GM18499 (cell line): ENCODE results near the gene HDAC9.

Source experiments
- ATAC-seq: cut with Tn5 transposase; IDR thresholded peaks from one replicate; pipeline ENCODE4 v1.9.1; 2021; ENCODE audit warnings: moderate number of reproducible peaks; ENCODE audit not compliant: insufficient read depth, unreplicated experiment

Gene HDAC9

DNA sequence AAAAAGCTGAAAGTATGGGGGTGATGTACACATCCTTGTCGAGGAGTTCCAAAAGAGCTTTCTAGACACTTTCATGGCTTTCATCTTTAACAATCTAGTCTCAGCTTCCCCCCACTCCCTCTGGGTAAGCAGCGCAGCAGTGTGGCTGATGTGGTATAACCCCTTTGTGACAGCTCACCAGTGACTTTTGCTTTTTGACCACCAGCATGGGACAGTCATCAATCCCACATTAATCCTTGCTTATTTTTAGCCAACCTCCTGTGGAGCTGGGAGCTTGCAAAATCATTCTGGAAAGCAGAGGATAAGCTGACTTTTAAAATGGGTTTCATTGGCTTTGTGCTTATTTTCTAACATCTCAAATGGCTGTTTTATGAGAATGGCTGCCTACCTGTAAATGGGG is 272.7 kb downstream of the HDAC9 start:
- no peak for ATAC-seq

DNA sequence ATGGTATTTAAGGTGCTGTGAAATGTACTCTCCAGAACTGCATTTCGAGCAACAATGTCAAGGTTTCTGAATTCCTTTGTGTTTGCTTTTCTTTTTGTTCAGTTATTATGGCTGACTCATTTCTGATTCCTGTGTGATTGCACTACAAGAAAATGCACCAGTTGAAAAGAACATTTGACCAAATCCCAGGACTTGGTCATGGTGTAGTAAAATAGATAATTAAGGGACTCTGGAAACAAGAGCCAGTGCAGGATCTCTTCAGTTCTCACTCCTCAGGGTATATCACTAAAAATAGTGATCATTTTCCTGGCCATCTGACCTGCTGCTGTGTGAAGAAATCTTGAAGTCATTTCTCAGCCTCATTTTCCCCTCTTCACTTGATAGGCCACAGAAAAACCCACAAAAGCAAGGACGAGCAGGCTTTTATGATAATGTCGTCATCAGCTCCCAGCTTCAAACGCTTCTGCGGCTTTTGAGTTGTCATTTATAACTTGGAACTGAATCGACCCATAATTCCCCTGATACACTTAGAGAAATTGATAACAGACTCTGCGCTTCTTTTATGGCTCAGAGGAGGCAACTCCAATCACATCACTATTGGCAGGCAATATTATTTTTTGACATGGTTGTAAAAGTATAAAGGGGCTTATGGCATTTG is 274.7 kb downstream of the HDAC9 start:
- no peak for ATAC-seq

DNA sequence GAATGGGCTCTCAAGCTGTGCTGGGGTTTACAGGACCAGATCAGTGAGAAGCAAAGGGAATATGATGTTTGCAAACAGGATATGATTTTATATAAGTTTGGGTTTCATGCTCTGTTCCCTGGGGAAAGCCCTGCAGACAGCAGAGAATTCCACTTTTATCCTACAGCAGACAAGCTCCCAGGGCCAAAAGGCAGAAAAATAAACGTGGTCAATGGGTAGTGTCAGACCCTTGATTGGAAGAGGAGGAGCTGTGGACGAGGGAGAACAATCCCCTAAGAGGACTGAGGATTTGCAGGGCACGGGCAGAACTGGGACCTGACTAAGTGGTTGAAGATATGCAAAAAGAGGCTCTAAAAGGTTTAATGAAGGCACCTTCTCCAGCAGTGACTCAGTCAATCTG is 275.3 kb downstream of the HDAC9 start:
- ATAC-seq = no peak

DNA sequence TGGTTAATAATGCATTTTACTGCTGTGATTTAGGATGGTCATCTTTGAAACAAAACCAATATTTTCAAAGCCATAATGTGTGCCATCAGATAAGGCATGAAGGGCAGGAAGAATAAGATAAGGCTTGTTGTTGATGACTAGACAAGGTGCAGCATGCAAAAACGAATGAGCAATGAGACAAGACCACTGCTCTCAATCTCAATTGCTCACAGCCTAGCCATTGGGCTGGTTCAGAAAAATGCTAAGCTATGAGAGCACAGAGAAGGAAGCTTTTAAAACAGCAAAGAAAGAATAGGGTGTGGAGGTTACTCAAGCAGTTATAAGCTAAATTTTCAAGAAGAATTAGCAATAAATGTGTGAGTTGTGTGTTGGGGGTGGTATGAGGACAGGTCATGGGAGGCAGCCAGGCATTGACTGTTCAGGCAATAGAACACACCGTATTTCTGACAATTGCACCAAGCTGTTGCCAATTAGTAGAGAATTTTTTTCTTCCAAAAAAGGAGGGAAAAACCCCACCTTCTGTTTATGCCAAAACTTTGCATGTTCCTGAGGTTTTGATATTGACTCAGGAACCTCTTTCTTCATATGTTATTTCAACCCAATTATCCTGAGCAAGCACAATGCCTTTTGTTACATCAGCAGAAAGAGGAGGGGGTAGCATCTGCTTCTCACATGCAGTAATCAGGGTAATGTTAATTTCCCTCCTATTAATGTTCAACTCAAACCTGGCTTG is 276.5 kb downstream of the HDAC9 start:
- no peak for ATAC-seq

DNA sequence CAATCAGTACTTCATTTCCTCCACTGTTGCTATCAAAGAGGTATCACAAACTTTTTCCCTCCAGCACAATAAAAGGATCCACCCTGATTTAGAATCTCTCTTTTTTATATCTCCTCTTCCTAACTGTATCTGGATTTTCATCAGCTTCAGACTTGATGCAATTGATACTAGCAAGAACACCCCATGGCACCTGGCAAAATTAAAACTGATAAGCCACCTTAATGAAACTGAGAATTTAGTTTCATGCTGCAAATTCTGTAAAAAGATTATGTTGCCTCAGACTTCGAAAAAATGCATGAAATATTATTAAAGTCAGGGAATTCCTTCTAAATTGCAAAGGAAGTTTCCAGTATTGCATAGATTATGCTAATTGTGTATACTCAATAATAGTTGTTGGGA is 277.0 kb downstream of the HDAC9 start:
- ATAC-seq = no peak

DNA sequence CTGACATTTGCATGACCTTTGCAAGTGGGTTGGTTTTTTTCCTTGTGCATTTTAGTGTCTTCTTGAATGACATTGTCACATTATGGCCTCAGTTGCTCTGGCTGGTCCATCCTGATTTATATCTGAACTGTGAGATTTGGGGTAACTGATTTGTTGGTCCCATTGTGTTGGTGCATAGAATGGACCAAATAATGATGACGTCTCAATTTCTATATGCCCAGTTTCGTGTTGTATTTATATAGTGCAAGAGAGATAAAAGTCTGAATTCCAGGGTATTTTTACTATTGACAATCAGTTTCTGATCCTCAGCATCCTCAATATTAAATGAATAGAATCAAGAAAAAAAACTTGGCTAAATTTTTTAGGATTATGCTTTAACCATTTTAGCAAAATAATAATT is 281.8 kb downstream of the HDAC9 start:
- no peak for ATAC-seq

DNA sequence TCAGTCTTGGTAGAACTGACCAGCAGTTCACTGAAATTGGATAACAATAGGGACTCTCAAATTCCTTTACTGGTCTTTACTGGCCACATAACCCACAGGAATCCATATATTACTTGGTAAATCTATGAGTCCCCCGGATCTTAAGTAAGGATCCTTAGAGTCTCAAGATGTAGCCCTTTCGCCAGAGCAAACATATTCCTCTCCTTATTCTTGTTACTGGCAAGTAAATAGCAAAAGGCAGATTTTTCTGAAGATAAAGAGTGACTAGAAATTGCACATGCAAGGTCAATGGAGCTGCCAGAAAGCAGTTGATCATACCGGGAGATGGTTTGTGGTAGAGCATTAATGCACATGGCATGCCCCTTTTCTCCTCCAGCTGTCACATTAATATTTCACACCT is 283.0 kb downstream of the HDAC9 start:
- no peak for ATAC-seq

DNA sequence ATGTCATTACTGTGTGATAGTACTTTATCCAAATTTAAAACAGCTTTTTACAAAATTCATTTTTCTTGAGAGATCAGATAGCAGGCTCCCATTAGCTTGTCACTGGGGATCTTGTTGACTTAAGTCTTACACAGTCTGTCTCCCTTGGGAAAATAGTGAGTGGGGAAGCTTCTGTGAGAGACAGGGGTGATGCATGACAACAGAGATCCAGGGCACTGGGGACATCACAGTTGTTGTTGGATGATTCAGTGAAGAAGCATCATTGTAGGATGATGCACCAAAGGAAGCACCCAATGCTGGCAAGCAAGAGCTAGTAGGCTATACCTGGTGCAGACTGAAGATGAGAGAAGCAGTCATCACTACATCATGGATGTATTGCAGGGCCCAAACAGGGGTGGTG is 284.7 kb downstream of the HDAC9 start:
- ATAC-seq = no peak

DNA sequence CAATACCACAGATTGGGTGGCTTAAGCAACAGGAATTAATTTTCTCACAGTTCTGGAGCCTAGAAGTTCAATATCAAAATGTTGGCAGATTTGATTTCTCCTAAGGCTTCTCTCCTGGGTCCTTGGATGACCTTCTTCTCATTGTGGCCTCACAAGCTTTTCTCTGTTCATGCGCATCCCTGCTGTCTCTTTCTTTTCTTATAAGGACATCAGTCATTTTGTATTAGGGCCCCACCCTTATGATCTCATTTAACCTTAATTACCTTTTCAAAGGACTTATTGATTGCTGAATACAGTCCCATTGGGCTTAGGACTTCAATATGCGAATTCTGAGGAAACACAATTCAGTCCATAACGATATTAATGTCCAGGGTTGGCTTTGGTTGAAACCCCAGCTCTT is 285.4 kb downstream of the HDAC9 start:
- no peak for ATAC-seq

DNA sequence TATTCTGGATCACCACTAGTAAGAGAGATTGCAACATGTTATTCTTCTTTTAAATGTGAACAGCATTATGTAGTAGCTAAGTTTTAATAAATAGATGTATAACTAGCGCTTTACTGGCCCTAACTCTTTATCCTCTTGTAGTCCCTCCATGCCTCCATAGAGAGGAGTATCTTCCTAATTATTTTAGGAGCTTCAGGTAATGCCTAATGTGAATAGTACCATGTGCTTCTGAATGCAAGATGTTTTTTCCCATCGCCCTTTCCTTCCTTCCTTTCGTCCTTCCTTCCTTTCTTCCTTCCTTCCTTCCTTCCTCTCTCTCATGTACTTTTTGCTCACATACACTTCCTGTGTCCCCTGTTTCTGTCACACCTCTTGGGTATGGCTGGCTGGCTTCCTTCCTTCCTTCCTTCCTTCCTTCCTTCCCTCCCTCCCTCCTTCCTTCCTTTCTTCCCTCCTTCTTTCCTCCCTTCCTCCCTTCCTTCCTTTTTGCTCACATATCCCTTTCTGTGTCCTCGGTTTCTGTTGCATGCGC is 290.7 kb downstream of the HDAC9 start:
- no peak for ATAC-seq

DNA sequence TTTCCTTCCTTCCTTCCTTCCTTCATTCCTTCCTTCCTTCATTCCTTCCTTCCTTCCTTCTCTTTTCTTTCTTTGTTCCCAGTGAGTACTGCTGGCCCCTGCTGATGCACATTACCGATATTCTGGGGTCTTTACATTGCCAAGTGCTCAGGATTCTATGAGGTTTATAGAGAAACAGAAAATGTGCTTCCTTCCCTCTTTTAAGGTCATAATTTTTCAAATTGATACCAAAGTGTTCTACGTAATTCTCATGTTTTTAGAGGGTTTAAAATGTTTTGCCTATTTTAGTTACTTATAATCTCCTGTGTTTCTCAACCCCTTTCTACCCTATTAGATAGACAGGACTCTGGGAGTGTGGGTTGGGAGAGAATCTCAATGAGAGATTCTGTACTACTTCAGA is 291.2 kb downstream of the HDAC9 start:
- no peak for ATAC-seq

DNA sequence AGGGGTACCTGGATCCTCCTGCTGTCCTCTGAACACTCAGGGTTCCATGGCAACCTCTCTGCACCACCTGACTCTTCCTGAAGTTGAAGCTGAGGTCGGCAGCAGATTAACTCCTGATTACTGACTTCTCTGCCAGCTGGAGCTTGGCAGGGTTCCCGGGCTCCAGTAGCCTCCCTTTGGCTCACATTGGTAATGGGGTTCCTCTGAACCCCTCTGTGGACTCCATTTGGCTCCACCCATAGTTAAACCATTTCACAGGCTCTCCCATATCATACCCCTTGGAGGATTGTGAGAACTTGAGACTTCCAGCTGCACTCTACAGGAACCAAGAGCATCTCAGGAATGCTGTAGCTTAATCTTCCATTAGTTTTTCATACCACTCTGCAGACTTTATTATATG is 292.5 kb downstream of the HDAC9 start:
- no peak for ATAC-seq

DNA sequence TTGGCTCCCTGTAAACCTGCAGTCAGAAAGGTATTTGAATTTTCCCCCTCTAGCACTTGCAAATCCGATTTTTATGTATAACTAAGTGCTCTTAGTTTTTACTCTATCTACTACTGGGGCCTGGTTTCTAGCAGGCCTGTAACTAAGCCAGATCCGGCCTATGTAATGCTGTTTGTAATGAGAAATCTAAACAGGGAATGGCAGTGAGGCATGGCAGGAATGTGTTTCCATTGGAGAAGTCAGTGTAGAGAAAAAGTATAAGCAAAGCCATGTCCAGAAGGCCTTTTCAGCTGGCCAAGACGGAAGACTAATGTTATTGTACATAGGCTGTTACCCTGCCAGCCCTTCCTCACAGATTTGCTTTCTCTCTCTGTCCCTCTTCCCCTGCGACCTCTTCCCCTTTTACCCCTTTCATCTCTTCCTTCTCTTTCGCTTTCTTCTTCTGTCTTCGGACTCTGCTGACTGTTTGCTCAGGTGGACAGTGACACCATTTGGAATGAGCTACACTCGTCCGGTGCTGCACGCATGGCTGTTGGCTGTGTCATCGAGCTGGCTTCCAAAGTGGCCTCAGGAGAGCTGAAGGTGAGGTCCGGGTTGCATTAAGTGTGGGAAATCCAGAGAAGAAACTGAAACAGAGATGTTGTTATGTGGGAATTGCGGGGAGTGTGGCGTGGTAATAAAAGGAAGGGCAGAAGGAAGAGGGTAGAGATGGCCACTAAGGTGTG is 297.5 kb downstream of the HDAC9 start:
- no peak for ATAC-seq

DNA sequence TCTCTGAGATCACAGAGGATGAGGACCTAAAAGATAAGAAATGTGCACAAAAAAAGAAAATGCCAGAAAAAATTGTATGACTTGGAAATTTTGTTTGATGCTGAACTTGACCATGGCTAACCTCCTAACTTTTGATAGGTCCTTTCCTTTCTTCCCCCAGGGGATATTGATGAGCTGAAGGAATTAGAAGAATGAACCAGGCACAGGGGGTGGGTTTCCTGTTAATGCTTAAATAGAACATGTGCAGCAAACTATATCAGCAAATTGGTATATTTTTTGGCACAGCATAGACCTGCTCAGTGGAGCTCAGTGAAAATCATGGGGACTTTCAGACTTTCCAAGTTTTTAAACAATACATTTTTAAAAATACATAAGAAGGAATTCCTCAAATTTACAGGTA is 300.7 kb downstream of the HDAC9 start:
- ATAC-seq = no peak

DNA sequence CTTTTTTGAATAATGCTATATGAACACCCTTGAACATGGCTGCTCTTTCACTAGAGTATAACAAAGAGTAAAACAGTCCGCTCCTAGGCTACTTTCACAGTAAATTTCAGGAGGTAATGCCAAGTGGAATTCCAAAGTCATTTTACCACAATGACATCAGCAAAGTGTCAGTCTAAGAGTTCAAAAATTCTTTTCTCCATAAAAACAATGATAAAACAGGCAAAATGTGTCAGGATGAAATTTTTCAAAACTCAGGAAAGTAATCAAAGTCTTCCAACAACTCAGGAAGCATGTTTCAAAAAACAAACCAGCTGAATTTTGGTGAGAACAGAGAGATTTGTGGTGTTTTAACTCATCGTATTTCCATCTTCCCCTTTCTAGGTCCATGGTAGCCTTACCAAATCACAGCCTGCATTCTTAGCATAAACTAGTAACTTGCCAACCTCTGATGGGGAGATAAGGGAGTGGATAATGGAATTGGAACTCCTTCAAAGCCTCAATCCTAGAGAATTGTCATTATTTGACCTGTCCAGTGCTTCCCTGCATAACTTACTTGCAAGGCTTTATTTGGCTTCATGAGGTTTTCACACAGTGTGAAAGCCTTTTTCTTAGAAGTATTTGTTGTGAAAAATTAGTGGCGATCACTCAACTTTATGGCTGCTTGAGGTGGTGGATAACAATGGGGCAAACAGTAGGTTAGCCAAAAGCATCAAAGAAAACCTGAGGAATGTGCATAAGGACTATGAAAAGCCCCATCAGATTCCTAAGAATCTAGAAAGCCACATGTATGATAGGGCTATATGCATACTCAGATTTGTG is 302.7 kb downstream of the HDAC9 start:
- no peak for ATAC-seq

DNA sequence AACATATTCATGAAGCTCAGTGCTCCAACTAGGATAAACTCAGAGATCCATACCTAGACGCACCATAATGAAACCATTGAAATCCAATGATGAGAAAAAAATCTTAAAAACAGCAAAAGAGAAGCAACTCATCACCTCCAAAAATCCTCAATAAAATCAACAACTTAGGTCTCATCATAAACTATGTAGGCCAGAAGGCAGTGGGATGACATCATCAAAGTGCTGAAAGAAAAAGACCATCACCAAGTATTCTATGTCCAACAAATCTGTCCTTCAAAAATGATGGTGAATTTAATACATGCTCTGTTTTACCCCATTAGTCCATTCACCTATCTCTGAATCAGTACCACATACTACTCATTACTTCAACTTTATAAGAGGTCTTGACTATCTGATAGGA is 304.4 kb downstream of the HDAC9 start:
- no peak for ATAC-seq

DNA sequence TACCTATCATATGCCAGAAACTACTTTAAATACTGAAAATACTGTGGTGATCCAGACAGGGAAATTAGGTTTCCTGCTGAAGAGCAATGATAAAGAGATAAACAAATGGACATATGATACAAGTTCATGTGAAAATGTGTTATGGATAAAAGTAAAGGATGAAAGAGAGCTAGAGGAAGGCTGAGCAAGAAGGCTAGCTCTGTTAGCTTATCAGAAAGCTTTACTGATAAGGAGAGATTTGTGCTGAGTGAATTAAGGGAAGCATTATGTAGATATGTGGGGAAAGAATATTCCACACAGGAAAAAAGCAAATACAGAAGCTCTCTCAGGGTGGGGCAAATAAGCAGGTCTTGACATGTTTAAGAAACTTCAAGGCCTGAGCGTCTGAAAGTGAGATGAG is 308.4 kb downstream of the HDAC9 start:
- no peak for ATAC-seq

DNA sequence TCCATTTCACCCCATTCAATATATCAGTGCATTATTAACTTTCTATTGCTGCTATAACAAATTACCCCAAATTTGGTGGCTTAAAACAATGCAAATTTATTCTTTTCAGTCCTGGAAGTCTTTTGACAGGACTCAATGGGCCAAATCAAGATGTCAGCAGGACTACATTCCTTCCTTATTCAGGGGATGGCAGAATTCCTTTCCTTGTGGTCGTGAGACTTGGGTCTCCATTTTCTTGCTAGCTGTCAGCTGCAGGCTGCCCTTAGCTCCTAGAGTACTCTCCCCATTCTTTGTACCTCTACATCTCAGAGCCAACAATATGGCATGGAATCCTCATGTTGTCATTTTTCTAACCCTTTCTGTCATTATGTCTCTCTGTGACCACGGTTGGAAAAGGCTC is 310.6 kb downstream of the HDAC9 start:
- no peak for ATAC-seq

DNA sequence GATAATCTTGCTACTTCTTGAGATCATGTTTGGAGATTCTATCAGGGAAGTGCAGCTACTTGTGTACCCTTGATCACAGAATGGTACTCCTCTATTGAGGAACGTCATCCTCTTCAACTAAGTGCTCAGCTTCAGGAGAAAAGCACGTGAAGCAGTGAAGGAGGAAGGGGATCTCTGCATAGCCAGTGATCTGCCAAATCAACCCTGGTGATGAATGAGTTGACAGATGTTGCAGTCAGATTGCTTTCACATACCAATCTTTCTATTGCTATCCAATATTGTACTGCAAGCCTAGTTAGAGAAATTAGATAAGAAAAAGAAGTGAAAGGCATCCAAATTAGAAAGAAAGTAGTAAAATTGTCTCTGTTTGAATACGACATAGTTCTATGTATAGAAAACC is 312.5 kb downstream of the HDAC9 start:
- ATAC-seq = no peak

DNA sequence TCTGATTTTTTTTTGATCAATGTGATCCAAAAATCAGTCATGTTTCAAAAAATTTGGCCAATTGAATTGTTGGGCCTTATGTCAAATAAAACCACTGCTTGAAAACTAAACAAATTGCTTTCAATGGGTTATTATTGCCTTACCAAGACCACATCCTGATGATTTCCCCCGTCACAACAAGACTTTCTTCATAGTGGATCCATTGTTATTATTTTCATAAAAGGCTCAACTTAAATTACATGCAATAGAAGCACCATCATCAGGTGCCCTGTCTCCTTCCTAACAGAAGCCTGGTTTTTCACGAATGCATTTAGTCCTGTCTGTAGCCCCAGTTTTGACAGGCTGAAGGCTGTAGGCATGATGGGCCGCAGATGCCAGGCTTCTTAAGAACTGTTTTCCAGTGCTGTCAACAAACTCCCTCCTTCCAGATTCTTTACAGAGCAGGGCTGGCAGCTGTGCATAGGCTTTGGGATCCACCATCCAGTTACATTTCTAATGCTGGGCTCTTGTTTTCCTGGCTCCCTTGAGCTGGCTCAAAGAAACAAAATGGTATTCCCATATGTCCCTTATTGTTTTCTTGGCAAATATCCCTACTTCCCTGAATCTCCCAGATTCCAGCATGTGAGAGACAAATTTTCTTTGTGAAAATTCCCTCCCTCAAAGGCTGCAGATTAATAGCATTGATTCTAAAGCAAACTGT is 319.9 kb downstream of the HDAC9 start:
- no peak for ATAC-seq
